PFSK-1 (cell line): ENCODE measurements around the gene RNH1.

Source experiments
- FOXP2 ChIP-seq: optimal IDR thresholded peaks from 2 replicates; pipeline ENCODE3; 2011; ENCODE audit warnings: borderline replicate concordance, control low read depth, inconsistent platforms; ENCODE audit not compliant: insufficient read depth; ENCODE audit errors: extremely low read length, extremely low read depth
- POLR2AphosphoS5 ChIP-seq: IDR thresholded peaks from 2 replicates; pipeline ENCODE4 v1.6.1; 2012; ENCODE audit warnings: low read depth, mild to moderate bottlenecking, control low read depth, low read length, moderate library complexity
- SIN3A ChIP-seq: IDR thresholded peaks from 2 replicates; pipeline ENCODE4 v1.6.1; 2012; ENCODE audit warnings: mild to moderate bottlenecking, low read length, moderate library complexity, borderline replicate concordance; ENCODE audit not compliant: insufficient read depth
- TAF1 ChIP-seq: IDR thresholded peaks from 2 replicates; pipeline ENCODE4 v1.6.1; 2012; ENCODE audit warnings: low read length, control low read depth, borderline replicate concordance; ENCODE audit not compliant: insufficient read depth
- TF ChIP-seq, protein P1 (sequence below), 2 experiments: IDR thresholded peaks; 2 replicates each; pipeline versions ENCODE4 v1.6.1 to v1.8.0; 2011 to 2012; ENCODE audit warnings: low read depth in 2 of 2, low read length in 2 of 2, control low read depth in 1 of 2, inconsistent platforms in 1 of 2, mild to moderate bottlenecking in 1 of 2, moderate library complexity in 1 of 2; ENCODE audit not compliant: insufficient read depth in 1 of 2

RNH1 gene

DNA sequence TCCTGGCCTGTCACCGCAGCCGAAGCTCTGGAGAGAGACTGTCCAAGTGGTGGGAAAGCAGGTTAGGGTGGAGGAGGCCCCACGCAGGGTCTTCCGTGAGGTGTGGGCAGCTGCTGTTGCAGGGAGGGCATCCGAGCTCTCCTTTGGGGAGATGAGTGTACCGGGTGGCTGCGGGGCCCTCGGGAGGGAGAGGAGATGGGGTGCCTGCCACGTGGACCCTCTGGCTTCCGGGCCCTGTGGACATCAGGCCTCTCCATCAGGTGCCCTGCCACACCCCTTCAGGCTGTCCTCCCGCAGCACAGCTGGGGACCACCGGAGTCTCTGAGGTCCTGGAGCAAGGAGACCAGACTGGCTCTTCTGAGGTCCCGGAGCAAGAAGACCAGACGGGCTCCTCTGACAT lies 55.3 kb downstream of the RNH1 start:
- no peak for TF ChIP-seq TAF1
- no peak for TF ChIP-seq POLR2AphosphoS5
- TF ChIP-seq FOXP2: no peak
- TF ChIP-seq, protein P1, sequence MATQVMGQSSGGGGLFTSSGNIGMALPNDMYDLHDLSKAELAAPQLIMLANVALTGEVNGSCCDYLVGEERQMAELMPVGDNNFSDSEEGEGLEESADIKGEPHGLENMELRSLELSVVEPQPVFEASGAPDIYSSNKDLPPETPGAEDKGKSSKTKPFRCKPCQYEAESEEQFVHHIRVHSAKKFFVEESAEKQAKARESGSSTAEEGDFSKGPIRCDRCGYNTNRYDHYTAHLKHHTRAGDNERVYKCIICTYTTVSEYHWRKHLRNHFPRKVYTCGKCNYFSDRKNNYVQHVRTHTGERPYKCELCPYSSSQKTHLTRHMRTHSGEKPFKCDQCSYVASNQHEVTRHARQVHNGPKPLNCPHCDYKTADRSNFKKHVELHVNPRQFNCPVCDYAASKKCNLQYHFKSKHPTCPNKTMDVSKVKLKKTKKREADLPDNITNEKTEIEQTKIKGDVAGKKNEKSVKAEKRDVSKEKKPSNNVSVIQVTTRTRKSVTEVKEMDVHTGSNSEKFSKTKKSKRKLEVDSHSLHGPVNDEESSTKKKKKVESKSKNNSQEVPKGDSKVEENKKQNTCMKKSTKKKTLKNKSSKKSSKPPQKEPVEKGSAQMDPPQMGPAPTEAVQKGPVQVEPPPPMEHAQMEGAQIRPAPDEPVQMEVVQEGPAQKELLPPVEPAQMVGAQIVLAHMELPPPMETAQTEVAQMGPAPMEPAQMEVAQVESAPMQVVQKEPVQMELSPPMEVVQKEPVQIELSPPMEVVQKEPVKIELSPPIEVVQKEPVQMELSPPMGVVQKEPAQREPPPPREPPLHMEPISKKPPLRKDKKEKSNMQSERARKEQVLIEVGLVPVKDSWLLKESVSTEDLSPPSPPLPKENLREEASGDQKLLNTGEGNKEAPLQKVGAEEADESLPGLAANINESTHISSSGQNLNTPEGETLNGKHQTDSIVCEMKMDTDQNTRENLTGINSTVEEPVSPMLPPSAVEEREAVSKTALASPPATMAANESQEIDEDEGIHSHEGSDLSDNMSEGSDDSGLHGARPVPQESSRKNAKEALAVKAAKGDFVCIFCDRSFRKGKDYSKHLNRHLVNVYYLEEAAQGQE (IDR thresholded peaks at IDR 0.05; ENCODE audit: insufficient read depth in 1 of 2, low read depth in 2 of 2, low read length in 2 of 2): no peak
- no peak for TF ChIP-seq SIN3A

DNA sequence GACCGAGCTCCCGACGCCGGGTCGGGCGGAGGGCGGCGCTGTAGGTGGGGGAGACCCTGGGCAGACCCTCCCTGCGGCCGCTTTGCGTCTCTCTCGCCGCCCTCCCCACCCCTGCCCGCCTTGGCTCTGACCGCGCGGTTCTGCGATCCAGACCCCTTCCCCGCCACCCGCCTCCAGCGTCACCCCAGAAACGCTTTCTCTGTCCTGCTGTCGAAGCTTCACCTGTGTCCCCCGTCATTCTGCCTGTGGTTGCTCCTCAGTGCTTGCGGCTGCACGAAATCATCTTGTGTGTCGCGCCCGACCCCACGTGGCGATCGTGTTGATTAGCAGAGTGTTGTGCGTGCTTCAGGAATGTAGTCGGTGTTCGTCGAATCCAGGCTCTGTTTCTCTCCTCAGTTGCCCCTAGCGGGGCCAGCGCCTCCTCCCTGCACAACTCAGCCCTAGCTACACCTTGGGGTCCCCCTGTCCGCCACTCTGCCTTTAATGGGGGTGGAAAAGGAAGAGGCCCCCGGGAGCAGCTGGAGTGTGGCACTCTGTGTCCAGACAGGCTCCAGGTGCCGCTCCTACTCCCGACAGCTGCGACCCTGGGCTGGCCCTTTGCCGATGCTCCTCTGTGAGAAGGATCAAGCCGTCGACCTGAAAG lies 56.1 kb downstream of the RNH1 start:
- TF ChIP-seq SIN3A (peak; percentile 71; the same call in 1 of the 2 replicates), TAF1 (no peak), POLR2AphosphoS5 (no peak)

DNA sequence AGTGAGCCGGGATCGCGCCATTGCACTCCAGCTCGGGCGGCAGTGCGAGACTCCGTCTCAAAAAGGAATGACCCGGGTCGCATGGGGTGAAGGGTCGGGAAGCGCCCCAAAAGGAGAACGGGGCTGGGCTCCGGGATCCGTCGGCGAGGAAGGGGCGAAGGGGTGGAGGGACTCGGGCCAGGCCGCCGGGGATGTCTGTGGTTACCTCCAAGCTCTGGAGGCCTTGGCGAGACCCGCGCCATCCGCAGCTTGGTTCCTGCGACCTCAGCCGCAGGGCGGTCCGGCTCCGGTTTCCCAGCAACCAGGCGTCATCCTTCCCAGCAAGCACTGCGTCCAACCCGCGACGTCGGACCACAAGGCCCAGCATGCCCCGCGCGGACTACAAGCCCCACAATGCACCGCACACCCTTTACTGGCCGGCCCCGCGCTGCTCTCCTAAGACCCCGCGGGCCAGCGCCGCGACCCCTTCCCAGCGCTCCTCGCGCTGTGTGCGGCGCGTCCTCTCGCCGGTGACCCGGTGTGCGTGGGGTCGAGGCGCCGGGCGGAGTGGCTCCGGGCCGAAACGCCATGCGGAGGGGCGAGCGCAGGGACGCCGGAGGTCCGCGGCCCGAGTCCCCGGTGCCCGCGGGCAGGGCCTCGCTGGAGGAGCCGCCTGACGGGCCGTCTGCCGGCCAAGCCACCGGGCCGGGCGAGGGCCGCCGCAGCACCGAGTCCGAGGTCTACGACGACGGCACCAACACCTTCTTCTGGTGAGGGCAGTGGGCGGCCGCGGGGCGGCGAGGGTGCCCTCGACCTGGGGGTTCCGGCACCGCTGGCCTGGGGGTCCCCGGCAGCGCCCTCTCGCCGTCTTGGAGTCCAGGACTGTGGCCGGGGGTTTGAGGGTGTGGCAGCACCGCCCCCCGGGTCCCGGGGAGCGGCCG lies 56.9 kb downstream of the RNH1 start, which contains the start of gene PTDSS2:
PTDSS2 (plus strand) TSS at position 391 of the 920 bp plus-strand sequence; CDS start at position 568, 177 bp downstream.
- TF ChIP-seq TAF1 (peak; percentile 58; the same call in 1 of the 2 replicates), POLR2AphosphoS5 (peak; percentile 88), FOXP2 (no peak), SIN3A (0 out of 2 replicates have a peak, but pooled peaks have one; percentile 32)
- TF ChIP-seq, protein P1 (IDR thresholded peaks at IDR 0.05; ENCODE audit: insufficient read depth in 1 of 2, low read depth in 2 of 2, low read length in 2 of 2): 0 out of 4 replicates have a peak, but pooled peaks of 1 of the 2 experiments have one; percentile 42

DNA sequence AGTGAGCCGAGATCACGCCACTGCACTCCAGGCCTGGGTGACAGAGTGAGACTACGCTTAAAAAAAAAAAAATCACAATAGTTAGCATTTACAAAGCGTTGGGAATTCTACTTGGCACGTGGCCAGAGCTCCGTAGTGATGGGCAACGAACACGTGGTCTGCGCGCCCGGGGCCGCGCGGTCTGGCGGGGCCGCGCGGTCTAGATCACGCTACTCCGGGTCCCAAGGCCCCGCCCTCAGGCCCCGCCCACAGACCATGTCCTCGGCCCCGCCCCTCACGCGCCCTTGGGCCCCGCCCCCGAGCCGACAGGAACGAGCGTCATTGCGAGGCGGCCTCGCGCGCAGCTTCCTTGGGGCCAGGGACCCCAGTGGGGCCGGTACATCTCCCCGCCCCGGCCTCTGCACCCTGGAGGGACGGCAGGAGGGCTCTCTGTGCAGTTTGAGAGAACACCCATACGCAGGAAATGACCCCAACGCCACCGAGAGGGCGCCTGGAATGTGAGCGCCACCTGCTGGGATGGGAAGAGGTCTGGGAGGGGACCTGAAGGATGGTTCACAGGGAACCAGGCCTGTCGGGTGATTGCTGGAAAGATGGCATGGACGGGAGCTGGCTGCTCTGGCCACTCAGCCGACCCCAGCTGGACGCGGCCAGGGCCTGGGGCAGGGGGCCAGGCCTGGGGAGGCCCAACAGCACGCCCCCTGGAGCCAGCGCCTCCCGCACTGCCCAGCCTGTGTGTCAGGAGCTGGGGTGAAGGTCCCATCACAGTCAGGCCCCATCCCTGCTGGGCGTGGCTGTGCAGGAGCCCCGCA lies 58.9 kb downstream of the RNH1 start:
- no peak for TF ChIP-seq SIN3A
- peak; percentile 75; the same call in 1 of the 2 replicates for TF ChIP-seq POLR2AphosphoS5

DNA sequence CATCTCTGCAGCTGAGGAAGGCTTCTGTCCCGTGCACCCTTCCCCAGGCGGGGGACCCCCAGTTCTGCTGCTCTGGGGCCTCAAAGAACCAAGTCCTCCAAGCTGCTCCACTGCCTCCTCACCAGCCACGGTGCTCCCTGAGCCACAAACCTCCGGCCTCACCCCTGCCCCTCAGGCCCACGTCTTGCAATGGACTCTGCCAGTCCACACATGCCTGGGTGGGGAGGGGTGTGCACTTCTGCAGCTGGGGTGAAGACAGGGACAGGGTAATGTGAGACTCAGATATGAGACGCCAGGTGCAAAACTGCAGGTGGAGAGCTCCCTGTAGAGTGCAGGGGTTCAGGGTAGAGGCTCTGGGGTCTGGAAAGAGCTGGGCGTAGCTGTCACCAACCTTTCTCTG lies 60.2 kb downstream of the RNH1 start:
- no peak for TF ChIP-seq SIN3A
- TF ChIP-seq, protein P1 (IDR thresholded peaks at IDR 0.05; ENCODE audit: insufficient read depth in 1 of 2, low read depth in 2 of 2, low read length in 2 of 2): no peak
- TF ChIP-seq POLR2AphosphoS5: no peak
- no peak for TF ChIP-seq TAF1
- TF ChIP-seq FOXP2: no peak
